B cell (primary cell): ENCODE results near the gene PXN. TPM values are rescaled to one million over a fixed set of nuclear protein-coding genes. Genes with fewer than 3 reads are reported as not detected.

Experiments
- ATAC-seq: fragments of 200-7000 bp; cut with Tn5 transposase; one replicate; pipeline ENCODE4 v1.10.0; 2021; ENCODE audit warnings: low read depth, mild to moderate bottlenecking, moderate number of reproducible peaks, moderate library complexity
- CTCF ChIA-PET: fragments of 350-600 bp; sonication (Branson Sonifier 250); formaldehyde crosslinking; loops from one replicate; lab custom pipeline; 2021; ENCODE audit warnings: antibody characterized with exemption, inconsistent platforms; lab: Charles Lee
- POLR2A ChIA-PET: fragments of 350-600 bp; sonication (Branson Sonifier 250); formaldehyde crosslinking; loops from one replicate; lab custom pipeline; 2021; ENCODE audit warnings: antibody characterized with exemption; lab: Charles Lee
- DNase-seq: peaks from one replicate; pipeline ENCODE4 v3.0.0; 2013
- H2AFZ ChIP-seq: 2 replicates; pipeline ENCODE4 v1.6.1; 2012; ENCODE audit warnings: mild to moderate bottlenecking, low read depth, low read length; ENCODE audit not compliant: insufficient read depth, poor library complexity, severe bottlenecking
- H3K27ac ChIP-seq, 2 donors: 1 replicate in 1 of 2; 2 replicates in 1 of 2; pipeline ENCODE4 v1.5.1; 2012 to 2013; ENCODE audit warnings: low read length in 2 of 2, mild to moderate bottlenecking in 2 of 2, moderate library complexity in 1 of 2
- H3K27me3 ChIP-seq, 4 experiments: fragments of 200-600 bp in 1 of 4; sonication (generic) in 1 of 4; replicated peaks in 1 of 4; 1 replicate in 2 of 4; 2 replicates in 2 of 4; pipeline versions ENCODE4 v1.6.1 to v1.7.0; 2013 to 2016; ENCODE audit warnings: low read length in 3 of 4, mild to moderate bottlenecking in 2 of 4, mixed read lengths in 1 of 4, moderate library complexity in 1 of 4; ENCODE audit not compliant: insufficient read depth in 4 of 4, control insufficient read depth in 3 of 4; ENCODE audit errors: control extremely low read depth in 1 of 4
- H3K36me3 ChIP-seq, 2 experiments: replicated peaks in 1 of 2; 1 replicate in 1 of 2; 2 replicates in 1 of 2; pipeline versions ENCODE4 v1.6.1 to v1.7.1; 2013; ENCODE audit warnings: low read length in 1 of 2; ENCODE audit not compliant: insufficient read depth in 2 of 2, control insufficient read depth in 1 of 2; ENCODE audit errors: control extremely low read depth in 1 of 2, extremely low read depth in 1 of 2
- H3K4me1 ChIP-seq, 2 donors: fragments of 200-600 bp in 1 of 2; sonication (generic) in 1 of 2; 1 replicate in 1 of 2; 2 replicates in 1 of 2; pipeline versions ENCODE4 v1.5.1 to v1.6.1; 2013 to 2017; ENCODE audit warnings: low read length in 2 of 2; ENCODE audit not compliant: control insufficient read depth in 2 of 2, insufficient read depth in 2 of 2
- H3K4me2 ChIP-seq: replicated peaks from 2 replicates; pipeline ENCODE3; 2012; ENCODE audit warnings: mild to moderate bottlenecking, low read depth, low read length; ENCODE audit not compliant: poor library complexity, severe bottlenecking
- H3K4me3 ChIP-seq, 5 experiments: fragments of 200-600 bp in 1 of 5; sonication (generic) in 1 of 5; 1 replicate in 3 of 5; 2 replicates in 2 of 5; pipeline versions ENCODE4 v1.5.1 to v1.7.0; 2011 to 2016; ENCODE audit warnings: low read length in 4 of 5, mild to moderate bottlenecking in 4 of 5, low read depth in 2 of 5, control low read depth in 1 of 5, moderate library complexity in 1 of 5; ENCODE audit not compliant: insufficient read depth in 1 of 5; ENCODE audit errors: control extremely low read depth in 1 of 5, extremely low read depth in 1 of 5
- H3K79me2 ChIP-seq: fragments of 200-600 bp; sonication (generic); one replicate; pipeline ENCODE4 v1.6.0; 2016; ENCODE audit warnings: low read length; ENCODE audit not compliant: control insufficient read depth, insufficient read depth
- H3K9ac ChIP-seq: fragments of 200-600 bp; sonication (generic); 2 replicates; pipeline ENCODE4 v1.6.1; 2017; ENCODE audit warnings: mild to moderate bottlenecking, low read length, moderate library complexity
- H3K9me3 ChIP-seq, 3 donors: one replicate each; pipeline versions ENCODE4 v1.6.1 to v1.7.1; 2013; ENCODE audit warnings: low read length in 2 of 3; ENCODE audit not compliant: control insufficient read depth in 2 of 3, insufficient read depth in 1 of 3; ENCODE audit errors: control extremely low read depth in 1 of 3
- H4K20me1 ChIP-seq: 2 replicates; pipeline ENCODE4 v1.6.0; 2012; ENCODE audit warnings: mild to moderate bottlenecking, low read length; ENCODE audit not compliant: insufficient read depth, control insufficient read depth, poor library complexity, severe bottlenecking
- H3K27ac Mint-ChIP-seq: one replicate; pipeline ENCODE4 v1.8.0; 2021; ENCODE audit warnings: mixed read lengths
- H3K27me3 Mint-ChIP-seq: one replicate; pipeline ENCODE4 v1.8.0; 2021; ENCODE audit warnings: mixed read lengths
- H3K4me1 Mint-ChIP-seq: one replicate; pipeline ENCODE4 v1.8.0; 2021; ENCODE audit warnings: mixed read lengths
- H3K4me3 Mint-ChIP-seq: one replicate; pipeline ENCODE4 v1.8.0; 2021; ENCODE audit warnings: mixed read lengths
- H3K9me3 Mint-ChIP-seq: one replicate; pipeline ENCODE4 v1.8.0; 2022; ENCODE audit warnings: mixed read lengths; ENCODE audit not compliant: insufficient read depth
- CTCF ChIP-seq: fragments of 200-600 bp; IDR thresholded peaks from one replicate; pipeline ENCODE4 v1.8.0; 2022; ENCODE audit warnings: antibody characterized with exemption, mild to moderate bottlenecking
- EZH2 ChIP-seq: IDR thresholded peaks from 2 replicates; pipeline ENCODE4 v1.6.1; 2012; ENCODE audit warnings: borderline replicate concordance, low read depth, mild to moderate bottlenecking, moderate library complexity, low read length; ENCODE audit not compliant: insufficient read depth, poor library complexity, severe bottlenecking
- WGBS: methylation state at CpG from one replicate; pipeline ENCODE4 v1.1.5; 2013; ENCODE audit warnings: missing lambda C conversion rate; ENCODE audit not compliant: insufficient coverage; 5-methylcytosine and 5-hydroxymethylcytosine counted together
- intact Hi-C: fragments of 100-400 bp; cut with micrococcal nuclease; formaldehyde crosslinking; loops from one replicate; pipeline ENCODE4 v1.10.0; 2022
- polyA plus RNA-seq: library from polyadenylated mRNA; depleted of rRNA; stranded (reverse); fragments of >200 nt; gene quantifications from 2 replicates; pipeline ENCODE4 v1.2.3, GENCODE V29; 2012
- total RNA-seq, 2 donors: library from RNA; stranded (reverse); fragments of 120-200 nt in 1 of 2; gene quantifications; 1 replicate in 1 of 2; 2 replicates in 1 of 2; pipeline versions ENCODE4 v1.2.3 to v1.2.4, GENCODE V29; 2013 to 2022

The PXN gene
- total and polyA plus RNA-seq, 2 donors (not counting 1 experiment from before 2014, with no cell fraction given), result 2.0 to 3.1 TPM

- no peak overlapping the region for H3K9ac ChIP-seq
- H3K79me2 ChIP-seq, result peaks cover 76% of the 10 kb centered on the region
- CTCF ChIA-PET, result interaction anchor here (0.7 kb wide), 1 partner anchor 89 kb away, joined by 3 read pairs; no protein-coding TSS in a partner anchor
- H3K9me3 ChIP-seq, result no peaks in the 10 kb centered on the region
- H3K27ac ChIP-seq, result no peak overlapping the region
- H3K27me3 ChIP-seq, result no peaks in the 10 kb centered on the region
- H3K9me3 Mint-ChIP-seq, result no peaks in the 10 kb centered on the region
- no peaks in the 10 kb centered on the region for H3K27me3 Mint-ChIP-seq
- H3K36me3 ChIP-seq, result peaks cover 1 to 75% of the 10 kb centered on the region in 2 experiments
- POLR2A ChIA-PET, result no interaction called here
- no peak overlapping the region for H3K4me3 Mint-ChIP-seq
- no peaks in the 10 kb centered on the region for H3K4me1 ChIP-seq
- ATAC-seq (no peak), DNase-seq (no peak)
- H3K4me2 ChIP-seq, result no peak overlapping the region
- 100% methylated on average over 2 of the region's 4 CpGs for WGBS
- TF ChIP-seq EZH2 (no peak), CTCF (no peak)
- H4K20me1 ChIP-seq, result peaks cover 62% of the 10 kb centered on the region
- H3K4me3 ChIP-seq, result no peak overlapping the region
- H3K4me1 Mint-ChIP-seq, result peaks cover 2% of the 10 kb centered on the region
- H3K27ac Mint-ChIP-seq, result no peak overlapping the region
- no peak overlapping the region for H2AFZ ChIP-seq
- intact Hi-C loops, result no loop called here
These were observed 78.9 kb downstream of the PXN start for GRCh38 chr12:120186654-120187053.

GRCh38 chr12:120183211-120183631, 82.3 kb downstream of the PXN start:
- Mint-ChIP-seq H3K27ac (no peak overlapping the region), H3K9me3 (no peaks in the 10 kb centered on the region), H3K4me3 (no peak overlapping the region), H3K4me1 (peaks cover 2% of the 10 kb centered on the region), H3K27me3 (no peaks in the 10 kb centered on the region)
- no peaks in the 10 kb centered on the region for H3K9me3 ChIP-seq
- no peak overlapping the region for H3K4me3 ChIP-seq
- H3K79me2 ChIP-seq, result peaks cover 64% of the 10 kb centered on the region
- ATAC-seq (no peak), DNase-seq (no peak)
- H3K4me1 ChIP-seq, result no peaks in the 10 kb centered on the region
- 94% methylated on average over 5 of the region's 5 CpGs for WGBS
- H3K27me3 ChIP-seq, result no peaks in the 10 kb centered on the region
- ChIA-PET CTCF (no interaction called here), POLR2A (interaction anchor here (0.5 kb wide), 1 partner anchor 1417 kb away, joined by 6 read pairs; no protein-coding TSS in a partner anchor)
- no peak overlapping the region for H3K27ac ChIP-seq
- TF ChIP-seq EZH2 (no peak), CTCF (no peak)
- no peak overlapping the region for H2AFZ ChIP-seq
- peaks cover 59% of the 10 kb centered on the region for H4K20me1 ChIP-seq
- no peak overlapping the region for H3K9ac ChIP-seq
- H3K4me2 ChIP-seq, result no peak overlapping the region
- intact Hi-C loops, result no loop called here
- peaks cover 0 to 78% of the 10 kb centered on the region in 2 experiments for H3K36me3 ChIP-seq
